T-helper 2 cell (primary cell): Measurements from ENCODE around the gene OSBPL5.

Source experiments
- DNase-seq, 5 experiments: peaks; one replicate each; pipeline versions ENCODE4 v3.0.0 to v3.0.0-alpha.2; 2012 to 2022

OSBPL5 gene

DNA sequence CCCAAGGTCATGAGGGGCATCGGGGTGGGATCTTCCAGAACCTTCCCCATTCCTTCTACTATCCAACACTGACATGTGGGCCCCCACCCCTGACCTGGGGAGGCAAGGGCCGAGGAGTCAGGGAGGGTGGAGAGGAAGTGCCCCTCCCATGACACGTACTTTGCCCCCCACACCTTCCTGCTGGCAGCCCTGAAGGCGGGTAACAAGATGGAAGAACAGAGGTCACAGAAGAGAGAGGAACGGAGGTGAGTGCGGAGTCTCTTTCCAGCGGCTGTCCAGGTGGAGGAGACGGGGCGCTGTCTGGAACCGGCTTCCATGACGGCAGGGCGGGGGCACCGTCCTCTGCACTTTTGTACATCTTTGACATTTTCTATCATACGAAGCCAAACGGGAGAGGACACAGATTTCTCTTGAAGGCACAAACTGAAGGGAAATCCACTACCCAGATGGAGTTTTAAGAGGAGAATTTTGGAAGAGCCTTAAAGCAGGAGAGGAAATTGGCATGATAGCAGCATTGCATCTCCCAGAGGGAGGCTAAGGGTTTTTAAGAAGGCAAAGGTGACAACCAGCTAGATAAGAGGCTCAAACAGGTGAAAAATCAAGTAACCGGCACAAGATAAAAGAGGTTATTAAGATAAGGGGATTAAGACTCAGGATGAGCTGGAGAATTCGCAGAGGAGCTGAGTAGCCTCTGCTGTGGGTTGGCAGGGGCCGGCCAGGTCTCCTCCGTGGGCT is 16.7 kb downstream of the OSBPL5 start:
- DNase-seq: no peak

DNA sequence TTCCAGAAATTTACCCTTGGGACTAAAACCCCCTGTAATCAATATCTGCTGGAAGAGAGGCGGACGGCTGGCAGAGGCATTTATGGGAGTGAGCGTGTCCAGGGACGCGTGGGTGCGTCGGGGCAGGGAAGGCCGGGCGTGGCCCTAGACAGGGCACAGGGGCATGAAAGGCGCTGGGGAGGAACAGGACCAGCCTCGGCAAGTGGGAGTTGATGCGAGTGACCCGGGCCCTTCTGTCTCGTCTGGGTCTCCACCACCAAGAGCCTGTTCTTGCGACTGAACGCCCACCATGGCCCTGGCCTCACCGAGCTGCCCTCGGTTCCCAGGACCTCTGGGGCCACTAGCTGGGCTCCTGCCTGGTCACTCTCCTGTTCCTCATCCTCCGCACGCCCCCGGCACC is 17.5 kb downstream of the OSBPL5 start:
- no peak for DNase-seq

DNA sequence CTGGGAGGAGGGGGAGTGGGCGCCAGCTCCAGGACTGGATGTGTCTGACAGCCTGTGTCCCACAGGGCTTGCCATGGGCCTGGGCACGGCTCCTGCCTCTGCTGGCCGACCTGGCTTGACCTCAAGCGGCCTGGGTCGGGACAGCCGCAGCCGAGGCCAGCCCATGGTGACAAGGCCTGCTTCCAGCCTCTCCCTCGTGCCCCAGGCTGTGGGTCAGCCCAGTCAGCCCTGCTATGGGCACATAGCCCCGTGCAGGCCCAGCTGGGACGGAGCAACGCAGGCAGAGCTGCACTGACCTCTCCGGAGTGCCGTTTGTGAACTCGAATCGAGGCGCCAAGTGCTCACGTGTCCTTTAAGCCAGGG is 17.9 kb downstream of the OSBPL5 start:
- DNase-seq: no peak

DNA sequence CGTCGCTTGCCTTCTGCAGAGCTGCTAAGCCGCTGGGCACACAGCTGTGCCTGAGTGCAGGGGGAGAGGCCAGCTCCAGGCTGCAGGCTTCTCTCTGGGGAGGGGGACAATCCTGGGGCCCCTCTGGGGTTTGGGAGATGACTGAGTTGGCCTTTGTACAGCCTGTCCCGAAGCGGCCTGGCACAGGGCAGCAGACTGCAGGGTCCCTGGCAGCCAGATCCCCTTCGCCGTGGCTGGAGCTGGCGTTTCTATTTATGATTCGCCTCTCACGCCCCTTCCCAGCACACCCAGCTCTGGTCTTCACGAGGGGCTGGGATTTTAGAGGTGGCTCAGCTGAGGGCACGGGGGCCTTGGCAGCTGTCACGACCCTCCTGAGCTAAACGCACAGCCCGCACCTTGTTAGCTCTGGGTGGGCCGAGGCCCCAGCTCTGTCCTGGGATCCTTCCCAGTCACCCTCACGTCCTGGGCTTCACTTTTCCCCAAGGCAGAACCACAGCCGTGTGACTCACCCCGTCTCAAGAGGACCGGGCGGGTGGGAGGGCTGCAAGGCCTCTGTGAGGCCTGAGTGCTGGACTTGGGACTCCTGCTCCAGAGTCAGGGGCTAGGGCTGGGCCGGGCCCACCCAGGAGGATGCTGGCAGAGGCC is 18.4 kb downstream of the OSBPL5 start:
- DNase-seq: no peak

DNA sequence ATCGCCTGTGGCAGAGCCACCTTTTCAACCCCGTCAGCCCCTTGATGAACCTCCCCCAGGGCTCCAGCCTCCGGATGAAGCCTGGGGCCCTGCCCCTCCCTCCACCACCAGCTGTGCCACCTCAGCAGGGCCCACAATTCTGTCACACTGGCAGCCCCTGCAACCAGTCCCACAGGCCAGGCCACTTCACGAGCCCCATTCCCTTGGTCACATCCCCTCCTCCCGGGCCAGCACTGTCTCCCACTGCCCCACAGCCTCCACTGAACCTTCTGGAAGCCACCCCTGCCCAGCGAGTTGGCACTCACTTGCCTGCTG is 19.9 kb downstream of the OSBPL5 start:
- no peak for DNase-seq

DNA sequence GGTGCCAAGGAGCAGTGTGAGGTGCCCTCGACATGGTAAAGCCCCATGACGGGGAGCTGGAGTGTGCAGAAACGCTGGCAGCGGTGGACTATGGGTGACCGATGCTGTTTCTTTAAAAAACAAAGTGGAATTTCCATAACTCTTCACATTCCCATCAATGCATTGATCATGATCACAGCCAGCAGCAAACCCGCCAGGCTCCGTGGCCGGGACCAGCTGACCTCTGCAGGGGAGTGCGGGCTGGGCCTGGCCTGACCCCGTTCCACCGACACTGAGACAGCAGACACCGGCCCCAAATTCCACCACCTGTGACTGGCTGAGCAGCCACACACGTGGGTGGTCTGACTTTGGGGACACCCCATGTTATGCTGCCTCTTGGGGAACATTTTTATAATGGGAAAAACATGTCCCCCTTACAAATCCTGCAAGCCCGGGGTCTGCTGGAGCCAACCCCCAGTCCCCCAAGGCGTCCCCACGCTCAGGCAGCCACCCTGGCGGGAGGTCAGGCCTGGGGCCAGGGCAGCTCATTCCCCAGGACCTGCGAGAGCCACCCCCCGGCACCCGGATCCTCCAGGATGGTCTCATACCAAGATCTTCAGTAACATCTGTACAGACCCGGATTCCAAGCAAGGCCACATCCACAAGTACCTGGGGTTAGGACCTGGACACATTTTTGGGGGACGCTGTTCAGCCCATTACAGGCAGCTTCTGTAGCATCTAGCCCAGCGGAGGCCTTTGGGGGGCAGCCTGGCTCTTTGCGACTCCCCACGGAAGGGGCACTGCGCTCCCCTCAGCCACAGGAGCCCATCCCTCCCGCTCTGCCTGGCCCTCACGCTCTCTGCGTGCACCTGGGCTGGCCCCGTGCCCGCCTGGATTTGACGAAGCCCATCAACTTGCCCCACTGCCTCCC is 20.6 kb downstream of the OSBPL5 start:
- no peak for DNase-seq

DNA sequence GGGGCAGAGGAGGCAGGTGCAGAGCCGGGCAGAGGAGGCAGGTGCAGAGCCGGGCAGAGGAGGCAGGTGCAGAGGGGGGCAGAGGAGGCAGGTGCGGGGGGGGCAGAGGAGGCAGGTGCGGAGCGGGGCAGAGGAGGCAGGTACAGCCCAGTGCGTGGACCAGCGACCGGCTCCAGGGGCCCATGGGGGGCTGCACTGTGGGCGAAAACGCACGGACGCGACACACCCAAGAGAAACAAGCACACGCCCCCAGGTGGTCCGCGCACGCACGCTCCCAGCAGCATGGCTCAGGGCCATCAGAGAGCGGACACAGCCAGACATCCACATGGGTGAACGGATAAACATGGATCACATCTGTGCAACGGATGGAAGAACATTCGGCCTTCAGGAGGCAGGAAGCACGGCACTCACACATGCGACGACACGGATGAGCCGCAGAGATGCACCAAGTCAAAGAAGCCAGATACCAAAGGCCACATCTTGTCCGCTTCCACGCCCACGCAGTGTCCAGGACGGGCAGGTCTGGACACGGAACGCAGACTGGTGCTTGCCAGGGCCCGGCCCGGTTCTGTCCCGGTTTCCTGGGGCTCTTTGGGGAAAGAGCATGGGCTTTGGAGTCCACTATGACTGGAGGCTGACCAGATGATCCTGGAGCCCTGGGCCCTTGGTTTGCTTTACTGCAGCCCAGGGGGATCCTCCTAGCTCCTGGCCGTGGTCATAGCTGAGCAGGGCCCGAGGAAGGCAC is 21.8 kb downstream of the OSBPL5 start:
- no peak for DNase-seq

DNA sequence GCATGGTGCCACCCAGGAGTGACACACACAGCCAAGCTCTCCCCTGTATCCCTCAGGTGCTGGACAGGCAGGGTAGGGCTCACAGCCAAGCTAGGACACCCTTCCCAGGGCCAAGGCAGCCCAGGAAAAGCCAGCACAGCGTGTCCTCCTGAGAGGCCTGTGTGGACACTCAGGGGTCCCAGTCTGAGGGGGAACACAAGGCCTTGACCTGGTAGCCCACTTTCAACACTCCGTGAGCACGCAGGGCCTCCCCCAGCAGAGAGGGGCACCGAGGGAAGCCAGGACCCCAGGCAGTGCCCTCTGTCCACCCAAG is 24.9 kb downstream of the OSBPL5 start:
- no peak for DNase-seq

DNA sequence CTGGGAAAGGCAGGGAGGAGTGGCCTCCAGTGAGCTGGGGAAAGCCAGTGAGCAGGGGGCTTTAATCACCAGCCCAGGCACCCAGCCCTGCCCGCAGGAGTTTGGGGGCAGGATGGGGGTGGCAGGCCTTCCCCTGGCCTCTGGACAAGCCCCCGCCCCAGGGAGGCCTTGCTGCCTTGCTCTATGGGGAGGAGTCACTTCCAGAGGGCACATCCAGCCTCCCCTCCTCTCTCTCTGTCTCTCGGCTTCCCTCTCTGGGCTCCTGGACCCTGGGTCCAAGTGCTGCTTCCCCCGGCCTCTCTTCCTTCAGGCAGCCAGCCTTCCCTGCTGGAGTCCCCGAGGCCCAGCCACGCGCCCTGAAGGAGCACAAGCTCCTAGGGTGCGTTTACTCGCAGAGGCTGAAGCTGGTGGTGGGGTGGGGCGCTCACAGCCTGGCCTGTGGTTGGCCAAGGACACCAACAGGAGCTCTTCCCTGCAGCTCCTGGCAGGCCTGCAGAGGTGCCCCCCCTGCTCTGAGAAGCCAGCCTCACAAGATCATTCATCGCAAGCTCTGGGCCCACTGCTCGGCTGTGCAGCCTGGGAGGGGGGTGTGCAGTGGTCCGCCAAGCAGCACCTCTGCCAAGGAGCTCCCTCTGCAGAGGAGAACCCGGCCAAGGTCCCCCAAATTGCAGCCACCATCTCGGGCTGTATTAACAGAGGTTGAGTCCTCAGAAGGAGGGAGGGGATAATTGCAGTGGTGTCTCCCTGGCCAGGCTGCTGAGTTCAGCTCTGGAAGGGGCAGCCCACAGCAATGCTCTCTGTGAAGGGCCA is 25.4 kb downstream of the OSBPL5 start:
- no peak for DNase-seq

DNA sequence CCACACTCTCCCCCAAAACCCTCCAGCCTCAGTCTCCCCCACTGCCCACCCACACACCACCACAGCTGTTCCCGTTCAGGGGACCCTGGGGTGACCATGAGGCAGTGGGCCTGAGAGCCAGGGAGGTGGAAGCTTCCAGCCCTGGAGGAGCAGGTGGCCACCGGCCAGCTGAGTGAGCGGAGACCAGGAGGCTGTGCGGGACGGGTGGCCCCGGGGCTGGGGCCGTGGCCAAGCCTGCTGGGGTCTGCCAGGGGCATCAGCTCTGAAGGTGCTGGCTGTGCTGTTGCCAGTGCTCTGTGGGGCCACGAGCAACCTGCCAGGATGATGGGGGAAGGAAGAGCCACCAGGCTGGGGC is 26.0 kb downstream of the OSBPL5 start:
- no peak for DNase-seq

DNA sequence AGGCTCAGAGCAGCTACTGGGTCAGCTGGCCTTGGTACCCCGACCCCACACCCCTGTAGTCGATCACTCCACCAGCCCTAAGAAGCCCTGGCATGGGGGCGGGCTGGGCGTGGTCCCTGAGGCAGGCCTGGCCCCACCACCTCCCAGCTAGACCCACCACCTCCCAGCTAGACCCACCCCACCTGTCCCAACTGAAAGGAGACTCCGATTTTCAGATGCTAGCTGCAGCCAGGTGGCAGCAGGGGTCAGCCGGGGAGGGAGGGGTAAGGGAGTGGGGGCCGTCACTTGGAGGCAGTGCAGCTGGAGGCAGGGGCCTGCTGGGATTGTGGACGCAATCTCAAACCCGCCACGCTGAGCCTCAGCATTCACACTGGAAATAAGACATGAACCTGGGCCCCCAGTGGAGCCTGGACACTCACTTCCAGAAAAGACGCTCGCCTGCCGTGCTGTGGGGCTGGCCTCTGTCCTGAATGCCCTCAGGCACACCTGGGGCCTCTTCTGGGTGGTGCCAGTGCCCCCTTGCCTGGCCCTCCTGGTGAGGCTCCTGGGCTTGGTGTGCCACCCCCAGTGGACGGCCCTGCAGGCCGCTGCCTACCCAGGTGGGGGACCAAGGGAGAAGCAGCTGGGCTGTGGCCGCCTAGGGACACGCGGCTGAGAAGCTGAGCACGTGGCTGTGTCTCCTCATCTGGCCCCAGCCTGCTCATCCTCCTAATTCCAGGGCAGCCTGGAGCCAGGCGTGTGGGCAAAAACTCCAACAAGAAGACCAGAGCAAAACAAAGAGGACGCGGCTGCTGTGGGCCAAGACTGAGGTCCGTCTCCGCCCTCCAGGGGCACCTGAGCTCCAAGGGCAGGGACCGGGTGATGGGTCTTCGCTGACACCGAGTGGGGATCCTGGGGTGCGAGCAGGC is 26.7 kb downstream of the OSBPL5 start:
- no peak for DNase-seq

DNA sequence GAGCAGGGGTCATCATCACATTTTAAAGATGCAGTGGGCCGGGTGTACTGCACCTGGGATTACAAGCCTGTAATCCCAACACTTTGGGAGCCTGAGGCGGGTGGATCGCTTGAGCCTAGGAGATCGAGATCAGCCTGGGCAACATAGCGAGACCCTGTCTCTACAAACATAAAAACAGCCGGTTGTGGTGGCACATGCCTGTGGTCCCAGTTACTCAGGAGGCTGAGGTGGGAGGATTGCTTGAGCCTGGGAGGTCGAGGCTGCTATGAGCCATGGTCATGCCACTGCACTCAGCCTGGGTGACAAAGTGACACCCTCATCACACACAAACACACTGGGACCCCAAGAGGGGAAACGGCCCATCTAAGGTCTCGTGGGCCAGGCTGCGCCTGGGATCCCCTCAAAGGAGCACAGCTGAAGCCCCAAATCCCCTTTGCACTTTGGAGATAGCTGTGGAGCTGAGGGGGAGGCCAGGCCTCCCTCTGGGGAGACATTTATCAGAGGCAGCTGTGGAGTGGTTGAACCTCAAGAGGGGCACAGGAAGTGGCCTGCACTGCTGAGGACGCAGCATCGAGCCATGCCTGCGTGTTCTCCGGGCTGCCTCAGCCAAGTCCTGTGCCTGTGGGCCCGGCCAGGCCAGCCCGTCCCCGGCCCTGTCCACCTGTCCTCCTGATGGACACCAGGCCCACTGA is 27.5 kb downstream of the OSBPL5 start:
- no peak for DNase-seq

DNA sequence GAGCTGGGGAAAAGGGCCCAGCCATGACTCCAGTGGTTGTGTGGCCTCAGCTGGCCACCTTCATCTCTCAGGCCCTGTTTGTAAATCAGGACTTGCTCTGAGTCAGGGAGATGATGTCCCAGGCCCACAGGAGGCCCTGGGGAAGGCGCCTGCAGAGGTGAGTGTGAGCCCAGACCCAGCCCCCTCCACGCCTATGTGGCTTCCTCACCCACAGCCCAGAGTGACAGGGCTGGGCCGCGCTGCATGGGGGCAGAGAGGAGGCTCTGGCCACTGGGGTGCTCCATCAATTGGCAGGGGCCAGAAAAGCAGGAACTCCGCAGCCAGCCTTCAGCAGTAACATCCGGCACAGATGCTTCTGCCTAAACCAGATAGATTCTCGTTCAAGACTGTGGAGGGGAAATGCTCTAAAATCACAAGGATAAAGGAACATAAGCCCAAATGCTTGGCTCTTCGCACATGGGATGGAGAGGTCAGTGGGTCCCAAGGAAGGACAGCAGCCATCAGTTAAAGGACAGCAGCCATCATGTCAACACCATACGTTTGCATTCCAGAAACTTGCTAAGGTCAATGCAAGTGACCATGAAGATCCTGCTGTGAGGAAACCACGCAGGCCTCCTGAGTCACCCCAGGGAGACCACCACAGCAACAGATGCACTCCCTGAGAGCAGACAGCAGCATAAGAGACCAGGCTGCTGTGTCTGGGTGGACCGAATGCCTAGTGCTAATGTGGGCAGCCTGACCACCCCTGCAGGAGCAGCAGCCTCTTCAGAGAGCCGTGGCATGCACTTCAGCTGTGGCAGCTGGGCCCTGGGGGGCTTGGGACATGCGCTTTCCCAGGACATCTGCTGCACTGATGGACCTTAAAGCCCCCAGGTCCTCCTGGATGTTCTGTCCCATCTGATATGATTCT is 28.3 kb downstream of the OSBPL5 start:
- DNase-seq: peak in 2 of 5 experiments; percentile 1 to 14

DNA sequence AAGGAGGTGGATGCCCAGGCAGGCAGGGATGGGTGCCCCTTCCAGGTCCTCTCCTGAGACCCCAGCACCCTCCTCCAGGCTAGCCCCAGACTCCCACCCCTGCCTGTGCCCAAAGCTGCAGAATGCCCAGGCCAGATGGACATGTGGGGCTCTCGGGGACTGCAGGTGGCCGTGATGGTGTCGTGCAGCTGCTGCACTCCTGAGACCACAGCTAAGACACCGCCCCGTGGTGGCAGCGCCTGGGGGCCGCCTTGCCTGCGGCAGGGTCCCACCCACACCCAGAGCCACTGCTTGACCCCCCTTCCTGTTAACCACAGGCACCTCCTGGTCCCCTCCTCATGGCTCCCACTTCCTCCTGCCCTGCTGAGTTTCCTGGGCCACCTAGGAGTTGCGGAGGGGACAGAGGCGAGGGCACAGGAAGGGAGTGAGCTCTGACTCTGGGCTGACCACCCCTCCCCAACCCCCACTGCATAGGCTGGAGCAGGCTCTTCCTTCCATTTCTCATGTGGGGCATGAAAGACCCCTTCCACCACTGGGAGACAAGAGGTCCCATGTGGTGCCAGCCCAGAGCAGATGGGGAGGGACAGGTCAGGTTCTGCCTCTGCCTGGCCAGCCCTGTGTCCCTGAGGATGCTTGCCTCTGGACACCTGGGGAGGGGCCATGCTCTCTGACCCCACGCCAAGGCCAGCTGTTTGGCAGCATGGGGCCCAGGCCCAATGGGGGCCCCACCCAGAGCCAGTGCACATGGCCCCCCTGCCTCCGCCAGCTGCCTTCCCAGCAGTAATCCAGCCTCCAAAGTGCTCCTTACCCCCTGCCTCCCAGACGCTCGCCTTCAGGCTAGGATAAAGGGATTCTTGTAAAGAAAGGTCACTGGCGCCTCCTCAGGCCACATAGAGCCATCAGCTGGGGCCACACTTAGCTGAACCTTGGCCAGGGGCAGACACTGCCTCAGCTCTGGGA is 29.3 kb downstream of the OSBPL5 start:
- DNase-seq: peak in 2 of 5 experiments; percentile 4 to 39

DNA sequence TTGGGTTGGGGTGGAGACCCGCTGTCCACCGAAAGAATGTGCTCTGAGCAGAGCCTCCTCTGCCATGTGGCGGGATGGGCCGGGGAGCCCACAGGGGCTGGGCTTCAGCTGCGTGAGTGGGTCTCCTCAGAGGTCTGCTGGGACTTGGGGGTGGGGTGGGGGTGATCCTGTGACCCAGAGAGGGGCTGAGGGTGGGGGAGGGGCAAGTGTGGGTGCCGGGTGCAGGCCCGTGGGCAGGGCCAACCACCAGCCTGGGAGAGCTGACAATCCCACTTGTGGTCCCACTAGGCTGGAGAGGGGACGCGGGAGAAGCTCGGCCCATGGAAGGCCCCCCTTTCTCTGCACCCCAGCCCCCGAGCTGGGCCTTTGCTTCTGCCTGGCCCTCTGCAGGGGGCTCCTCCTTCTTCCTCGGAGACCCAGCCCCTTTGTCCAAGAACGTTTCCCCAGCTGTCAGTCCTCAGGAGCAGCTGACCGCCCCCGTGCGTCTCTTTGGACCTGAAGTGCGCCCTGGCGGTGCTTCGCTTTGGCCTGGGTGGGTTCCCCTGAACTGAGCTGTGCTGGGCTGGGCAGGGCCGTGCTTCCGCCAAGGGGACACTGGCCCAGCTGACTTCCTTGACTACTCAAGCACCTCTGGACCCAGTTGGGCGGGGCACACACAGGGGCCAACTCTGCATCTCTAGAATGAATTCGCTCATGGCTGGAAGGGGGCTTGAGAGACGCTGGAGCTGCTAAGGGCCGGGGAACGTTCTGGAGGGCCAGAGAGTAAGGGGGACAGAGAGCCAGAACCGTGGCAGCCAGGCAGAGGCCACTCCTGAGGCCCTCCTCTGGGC is 30.2 kb downstream of the OSBPL5 start:
- DNase-seq: peak in 2 of 5 experiments; percentile 2 to 5

DNA sequence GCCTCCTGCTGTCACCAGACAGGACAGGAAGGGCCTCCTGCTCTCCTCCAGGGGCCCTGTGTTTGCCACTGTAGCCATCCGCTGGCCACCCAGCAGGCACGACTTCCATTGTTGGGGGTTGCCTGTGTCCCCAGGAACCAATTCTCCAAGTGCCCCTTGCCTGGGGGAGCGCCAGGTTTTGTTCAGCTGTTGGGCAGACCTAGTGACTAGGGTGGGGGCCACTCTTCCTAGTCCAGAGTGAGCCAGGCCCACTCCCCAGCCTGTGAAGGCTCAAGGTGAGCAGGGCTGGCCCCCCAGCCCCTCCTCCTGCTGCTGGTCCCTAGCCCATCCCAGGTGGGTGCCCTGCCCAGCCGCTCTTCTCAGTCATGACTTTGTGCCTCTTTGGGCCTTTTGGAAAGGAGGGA is 30.9 kb downstream of the OSBPL5 start:
- DNase-seq: peak in 2 of 5 experiments; percentile 1 to 2
